CD4-positive, alpha-beta memory T cell (primary cell): Measurements from ENCODE around the gene ANG. TPM values are rescaled to one million over a fixed set of nuclear protein-coding genes. Genes with fewer than 3 reads are reported as not detected.

ENCODE experiments used
- CTCF ChIA-PET: fragments of 350-600 bp; sonication (Branson Sonifier 250); formaldehyde crosslinking; loops from one replicate; lab custom pipeline; 2021; ENCODE audit warnings: inconsistent platforms; ENCODE audit not compliant: partially characterized antibody; lab: Charles Lee
- POLR2A ChIA-PET: fragments of 350-600 bp; sonication (Branson Sonifier 250); formaldehyde crosslinking; loops from one replicate; lab custom pipeline; 2021; ENCODE audit not compliant: partially characterized antibody; lab: Charles Lee
- DNase-seq, 5 donors: peaks; one replicate each; pipeline versions ENCODE4 v3.0.0 to v3.0.0-alpha.2; 2020 to 2022; ENCODE audit warnings: mixed read lengths in 1 of 5
- H3K27ac ChIP-seq: one replicate; pipeline ENCODE4 v1.7.0; 2013; ENCODE audit warnings: low read depth, low read length
- H3K27me3 ChIP-seq: 2 replicates; pipeline ENCODE4 v1.7.0; 2013; ENCODE audit warnings: mild to moderate bottlenecking, low read length, moderate library complexity; ENCODE audit not compliant: insufficient read depth
- H3K36me3 ChIP-seq: 2 replicates; pipeline ENCODE4 v1.7.0; 2013; ENCODE audit warnings: mild to moderate bottlenecking, low read length, moderate library complexity; ENCODE audit not compliant: insufficient read depth
- H3K4me1 ChIP-seq: 2 replicates; pipeline ENCODE4 v1.7.0; 2013; ENCODE audit warnings: mild to moderate bottlenecking, low read length, moderate library complexity; ENCODE audit not compliant: insufficient read depth
- H3K4me3 ChIP-seq, 2 donors: one replicate each; pipeline ENCODE4 v1.7.0; 2013; ENCODE audit warnings: low read length in 2 of 2, mild to moderate bottlenecking in 1 of 2
- H3K9me3 ChIP-seq, 2 donors: one replicate each; pipeline ENCODE4 v1.7.0; 2013; ENCODE audit warnings: low read length in 2 of 2, control low read depth in 1 of 2; ENCODE audit not compliant: control insufficient read depth in 1 of 2
- H3K27ac Mint-ChIP-seq, 7 donors: one replicate each; pipeline ENCODE4 v1.8.0; 2020 to 2021; ENCODE audit warnings: mixed read lengths in 7 of 7, mild to moderate bottlenecking in 6 of 7, inconsistent platforms in 3 of 7, moderate library complexity in 3 of 7
- H3K27me3 Mint-ChIP-seq, 2 donors: one replicate each; pipeline ENCODE4 v1.8.0; 2020 to 2021; ENCODE audit warnings: mixed read lengths in 2 of 2
- H3K36me3 Mint-ChIP-seq, 2 donors: one replicate each; pipeline ENCODE4 v1.8.0; 2020 to 2021; ENCODE audit warnings: mixed read lengths in 2 of 2, inconsistent platforms in 1 of 2, mild to moderate bottlenecking in 1 of 2
- H3K4me1 Mint-ChIP-seq, 4 donors: one replicate each; pipeline ENCODE4 v1.8.0; 2020 to 2021; ENCODE audit warnings: mixed read lengths in 4 of 4, mild to moderate bottlenecking in 1 of 4
- H3K4me3 Mint-ChIP-seq, 8 donors: one replicate each; pipeline ENCODE4 v1.8.0; 2020 to 2021; ENCODE audit warnings: mixed read lengths in 8 of 8, mild to moderate bottlenecking in 7 of 8, moderate library complexity in 6 of 8, inconsistent platforms in 3 of 8
- H3K9me3 Mint-ChIP-seq, 8 donors: one replicate each; pipeline ENCODE4 v1.8.0; 2020 to 2021; ENCODE audit warnings: mixed read lengths in 8 of 8, mild to moderate bottlenecking in 5 of 8, inconsistent platforms in 3 of 8, moderate library complexity in 1 of 8
- intact Hi-C: fragments of 100-400 bp; cut with micrococcal nuclease; formaldehyde crosslinking; loops from one replicate; pipeline ENCODE4 v1.15.1; 2023
- polyA plus RNA-seq, 2 donors: library from polyadenylated mRNA; unstranded; fragments of 300-500 nt; fragmentation: Illumina TruSeq; gene quantifications; one replicate each; pipeline ENCODE4 v1.2.3, GENCODE V29; 2021
- total RNA-seq, 2 experiments: library from RNA; stranded (reverse); gene quantifications; one replicate each; pipeline ENCODE4 v1.2.3, GENCODE V29; 2021

ANG gene
- total and polyA plus RNA-seq, 4 experiments from 2014 or later: 1.1 to 2.8 (median 1.4) TPM

- peaks cover 9 to 19% (median 13%) of the 10 kb centered on the region in 4 donors for H3K4me1 Mint-ChIP-seq
- no peak overlapping the region for H3K27ac ChIP-seq
- no peaks in the 10 kb centered on the region for H3K27me3 Mint-ChIP-seq
- no peaks in the 10 kb centered on the region for H3K36me3 ChIP-seq
- POLR2A ChIA-PET: interaction anchor here (0.9 kb wide), 1 partner anchor 12 kb away, joined by 3 read pairs; the partner anchor contains the start of gene RNASE4
- H3K4me3 Mint-ChIP-seq: no peak overlapping the region
- no peak overlapping the region for H3K4me3 ChIP-seq
- DNase-seq: no peak
- H3K27ac Mint-ChIP-seq: no peak overlapping the region
- intact Hi-C loops: no loop called here
- H3K9me3 ChIP-seq: no peaks in the 10 kb centered on the region
- CTCF ChIA-PET: interaction anchor here (1.0 to 4.6 kb wide), 2 partner anchors 9 to 14 kb away, joined by 3 to 17 read pairs; no protein-coding TSS in a partner anchor
- peaks cover 16% of the 10 kb centered on the region for H3K4me1 ChIP-seq
- H3K36me3 Mint-ChIP-seq: no peaks in the 10 kb centered on the region
- no peaks in the 10 kb centered on the region for H3K27me3 ChIP-seq
- no peaks in the 10 kb centered on the region for H3K9me3 Mint-ChIP-seq
Measured at GRCh38 chr14:20671597-20672283, 16.8 kb upstream of the ANG start.

- no peaks in the 10 kb centered on the region for H3K36me3 ChIP-seq
- ChIA-PET CTCF (interaction anchor here (0.8 to 11.0 kb wide), 2 partner anchors 10 to 15 kb away, joined by 3 to 87 read pairs; partner anchors contain the start of gene ANG), POLR2A (no interaction called here)
- no peaks in the 10 kb centered on the region for H3K27me3 ChIP-seq
- no peak overlapping the region for H3K4me3 ChIP-seq
- Mint-ChIP-seq H3K36me3 (no peaks in the 10 kb centered on the region), H3K9me3 (no peaks in the 10 kb centered on the region), H3K4me3 (no peak overlapping the region), H3K27ac (no peak overlapping the region), H3K4me1 (peaks cover 0 to 9% (median 4%) of the 10 kb centered on the region in 4 donors), H3K27me3 (no peaks in the 10 kb centered on the region)
- intact Hi-C loops: no loop called here
- H3K4me1 ChIP-seq: peaks cover 13% of the 10 kb centered on the region
- no peak overlapping the region for H3K27ac ChIP-seq
- no peak for DNase-seq
- H3K9me3 ChIP-seq: no peaks in the 10 kb centered on the region
Measured at GRCh38 chr14:20675669-20676068, 12.9 kb upstream of the ANG start.

- intact Hi-C loops: no loop called here
- Histone ChIP-seq H3K27ac (no peak overlapping the region), H3K27me3 (no peaks in the 10 kb centered on the region), H3K4me1 (peaks cover 17% of the 10 kb centered on the region), H3K4me3 (no peak overlapping the region), H3K36me3 (no peaks in the 10 kb centered on the region), H3K9me3 (no peaks in the 10 kb centered on the region)
- ChIA-PET CTCF (interaction anchor here (0.8 to 11.0 kb wide), 4 partner anchors 11 to 181 kb away, joined by 3 to 87 read pairs (median 4); partner anchors contain the start of gene ANG), POLR2A (interaction anchor here (0.6 kb wide), 1 partner anchor 781 kb away, joined by 5 read pairs; no protein-coding TSS in a partner anchor)
- no peaks in the 10 kb centered on the region for H3K36me3 Mint-ChIP-seq
- no peak overlapping the region for H3K27ac Mint-ChIP-seq
- no peaks in the 10 kb centered on the region for H3K9me3 Mint-ChIP-seq
- no peak for DNase-seq
- H3K27me3 Mint-ChIP-seq: no peaks in the 10 kb centered on the region
- H3K4me1 Mint-ChIP-seq: peaks cover 0 to 13% (median 6%) of the 10 kb centered on the region in 4 donors
- H3K4me3 Mint-ChIP-seq: no peak overlapping the region
Measured at GRCh38 chr14:20676072-20676471, 12.5 kb upstream of the ANG start.

- ChIA-PET POLR2A (interaction anchor here (0.5 to 6.8 kb wide), 7 partner anchors 12 to 1202 kb away, joined by 3 to 70 read pairs (median 43); partner anchors contain the start of gene PIP4P1), CTCF (interaction anchor here (1.1 to 21.1 kb wide), 5 partner anchors 11 to 291 kb away, joined by 3 to 349 read pairs (median 17); partner anchors contain the start of gene ANG)
- no peaks in the 10 kb centered on the region for H3K27me3 ChIP-seq
- no peak overlapping the region for H3K4me3 Mint-ChIP-seq
- H3K36me3 Mint-ChIP-seq: no peaks in the 10 kb centered on the region
- H3K9me3 Mint-ChIP-seq: peaks cover 0 to 6% (median 0%) of the 10 kb centered on the region in 8 donors
- H3K27me3 Mint-ChIP-seq: peaks cover 0 to 8% of the 10 kb centered on the region in 2 donors
- H3K4me3 ChIP-seq: no peak overlapping the region
- no peaks in the 10 kb centered on the region for H3K36me3 ChIP-seq
- peak overlapping the region in 1 of 7 donors; percentile 57 for H3K27ac Mint-ChIP-seq
- H3K4me1 ChIP-seq: peaks cover 31% of the 10 kb centered on the region
- peaks cover 5 to 20% (median 12%) of the 10 kb centered on the region in 4 donors for H3K4me1 Mint-ChIP-seq
- H3K27ac ChIP-seq: no peak overlapping the region
- intact Hi-C loops: loop anchor here (5.0 kb wide), 3 partner anchors 417 to 702 kb away; partner anchors contain the start of genes HNRNPC, SUPT16H and ZNF219
- no peaks in the 10 kb centered on the region for H3K9me3 ChIP-seq
- DNase-seq: no peak
Measured at GRCh38 chr14:20679907-20680306, 8.7 kb upstream of the ANG start.

- peak overlapping the region; percentile 91 for H3K27ac ChIP-seq
- Mint-ChIP-seq H3K27me3 (peaks cover 0 to 8% of the 10 kb centered on the region in 2 donors), H3K9me3 (peaks cover 0 to 6% (median 0%) of the 10 kb centered on the region in 8 donors), H3K4me3 (no peak overlapping the region), H3K4me1 (peaks cover 9 to 20% (median 14%) of the 10 kb centered on the region in 4 donors), H3K27ac (no peak overlapping the region), H3K36me3 (no peaks in the 10 kb centered on the region)
- no peaks in the 10 kb centered on the region for H3K36me3 ChIP-seq
- intact Hi-C loops: loop anchor here (5.0 kb wide), 3 partner anchors 417 to 702 kb away; partner anchors contain the start of genes HNRNPC, SUPT16H and ZNF219
- CTCF ChIA-PET: interaction anchor here (1.1 to 21.1 kb wide), 7 partner anchors 10 to 353 kb away, joined by 3 to 349 read pairs (median 20); partner anchors contain the start of gene ANG
- no peaks in the 10 kb centered on the region for H3K27me3 ChIP-seq
- peaks cover 35% of the 10 kb centered on the region for H3K4me1 ChIP-seq
- no peak for DNase-seq
- POLR2A ChIA-PET: interaction anchor here (0.5 to 6.8 kb wide), 13 partner anchors 11 to 1201 kb away, joined by 3 to 85 read pairs (median 43); partner anchors contain the start of genes PARP2, PIP4P1 and PNP
- peak overlapping the region; percentile 57 to 88 for H3K4me3 ChIP-seq
- H3K9me3 ChIP-seq: no peaks in the 10 kb centered on the region
Measured at GRCh38 chr14:20680363-20680762, 8.2 kb upstream of the ANG start.

- peaks cover 9 to 20% (median 14%) of the 10 kb centered on the region in 4 donors for H3K4me1 Mint-ChIP-seq
- no peak overlapping the region for H3K27ac Mint-ChIP-seq
Measured at GRCh38 chr14:20680843-20681347, 7.7 kb upstream of the ANG start.

More at GRCh38 chr14:20680843-20681347, 7.7 kb upstream of the ANG start:
- peak overlapping the region; percentile 91 for H3K27ac ChIP-seq
- Mint-ChIP-seq H3K4me3 (no peak overlapping the region), H3K27me3 (peaks cover 0 to 8% of the 10 kb centered on the region in 2 donors), H3K9me3 (peaks cover 0 to 6% (median 0%) of the 10 kb centered on the region in 8 donors), H3K36me3 (no peaks in the 10 kb centered on the region)
- POLR2A ChIA-PET: interaction anchor here (0.9 to 6.8 kb wide), 20 partner anchors 11 to 353 kb away, joined by 3 to 85 read pairs (median 12); partner anchors contain the start of genes APEX1, CCNB1IP1, PARP2 and PIP4P1
- no peaks in the 10 kb centered on the region for H3K9me3 ChIP-seq
- peaks cover 35% of the 10 kb centered on the region for H3K4me1 ChIP-seq
- CTCF ChIA-PET: interaction anchor here (1.1 to 21.1 kb wide), 10 partner anchors 10 to 354 kb away, joined by 3 to 349 read pairs (median 14); partner anchors contain the start of genes ANG, PARP2 and PNP
- intact Hi-C loops: loop anchor here (1.0 to 5.0 kb wide), 4 partner anchors 18 to 701 kb away; partner anchors contain the start of genes HNRNPC, SUPT16H and ZNF219
- peak overlapping the region; percentile 57 to 88 for H3K4me3 ChIP-seq
- H3K27me3 ChIP-seq: no peaks in the 10 kb centered on the region
- no peaks in the 10 kb centered on the region for H3K36me3 ChIP-seq
- DNase-seq: no peak
